Pancreas (tissue), 10 donors: ENCODE data around the gene SELENOM. TPM values are rescaled to one million over a fixed set of nuclear protein-coding genes. Genes with fewer than 3 reads are reported as not detected.

Source experiments
- ATAC-seq, 4 donors: fragments of 200-7000 bp; cut with Tn5 transposase; one replicate each; pipeline versions ENCODE4 v1.8.0 to v1.9.1; 2020; ENCODE audit warnings: mild to moderate bottlenecking in 4 of 4, moderate library complexity in 4 of 4
- DNase-seq, 6 donors: peaks; one replicate each; pipeline ENCODE4 v3.0.0-alpha.2; 2020
- FAIRE-seq: peaks from 2 replicates; lab custom pipeline; 2012; peaks lifted over from hg19 to GRCh38; lab: Jason Lieb, UNC
- H3K27ac ChIP-seq, 4 donors: fragments of 200-600 bp; sonication (generic); 1 replicate in 3 of 4; 2 replicates in 1 of 4; pipeline versions ENCODE4 v1.5.0 to v1.8.0; 2020
- H3K27me3 ChIP-seq, 4 donors: fragments of 200-600 bp; one replicate each; pipeline ENCODE4 v1.8.0; 2021
- H3K36me3 ChIP-seq, 3 donors: fragments of 200-600 bp; sonication (generic) in 1 of 3; one replicate each; pipeline versions ENCODE4 v1.5.0 to v1.8.0; 2020 to 2021
- H3K4me1 ChIP-seq, 3 donors: fragments of 200-600 bp; one replicate each; pipeline ENCODE4 v1.8.0; 2021
- H3K4me3 ChIP-seq, 4 donors: fragments of 200-600 bp; sonication (generic) in 2 of 4; one replicate each; pipeline versions ENCODE4 v1.5.0 to v1.8.0; 2020 to 2021
- H3K9me3 ChIP-seq, 4 donors: fragments of 200-600 bp; one replicate each; pipeline ENCODE4 v1.8.0; 2021
- WGBS, 2 donors: extraction: QIAGEN DNeasy Blood & Tissue Kit; methylation state at CpG; one replicate each; pipeline ENCODE4 v1.1.7; 2013; 5-methylcytosine and 5-hydroxymethylcytosine counted together
- intact Hi-C, 3 donors: fragments of 100-400 bp; cut with DNase I; formaldehyde crosslinking; loops; one replicate each; pipeline versions ENCODE4 v1.11.1 to v1.14.2; 2022
- polyA plus RNA-seq, 2 donors: library from polyadenylated mRNA; stranded (reverse); fragments of 200-250 nt; gene quantifications; one replicate each; pipeline ENCODE4 v1.2.3, GENCODE V29; 2013
- total RNA-seq, 6 donors: library from RNA; stranded (reverse); fragmentation: NEBNext Ultra II Directional in 4 of 6; extraction: Animal tissue kit (Norgen Biotek cat#: 25700) in 4 of 6; gene quantifications; one replicate each; pipeline versions ENCODE4 v1.2.1 to v1.2.4, GENCODE V29; 2021 to 2023
- TF ChIP-seq, protein P1 (sequence below), 4 donors: fragments of 200-600 bp; sonication (generic) in 3 of 4; IDR thresholded peaks; one replicate each; pipeline versions ENCODE4 v1.5.0 to v1.8.0; 2021; ENCODE audit warnings: antibody characterized with exemption in 4 of 4
- donor health status: healthy with polysubstance abuse.
- donor health status: DM: no; HTN: no; CAD: no; lungs with moderate emphysema.
- donor health status: DM: no; HTN: no; CAD: no.
- donor health status: control.
- donor health status: control.
- donor health status: Bipolar disorder and iron deficiency.
- donor health status: DM: yes; HTN: yes; CAD: no.
- donor health status: DM: no; HTN: no; CAD: no.
- donor health status: DM: no; HTN: no; CAD: no.
- donor health status: DM: yes; HTN: yes; CAD: no.

The SELENOM gene
- total and polyA plus RNA-seq, 8 donors: 46.1 to 118 (median 59.3) TPM

DNA sequence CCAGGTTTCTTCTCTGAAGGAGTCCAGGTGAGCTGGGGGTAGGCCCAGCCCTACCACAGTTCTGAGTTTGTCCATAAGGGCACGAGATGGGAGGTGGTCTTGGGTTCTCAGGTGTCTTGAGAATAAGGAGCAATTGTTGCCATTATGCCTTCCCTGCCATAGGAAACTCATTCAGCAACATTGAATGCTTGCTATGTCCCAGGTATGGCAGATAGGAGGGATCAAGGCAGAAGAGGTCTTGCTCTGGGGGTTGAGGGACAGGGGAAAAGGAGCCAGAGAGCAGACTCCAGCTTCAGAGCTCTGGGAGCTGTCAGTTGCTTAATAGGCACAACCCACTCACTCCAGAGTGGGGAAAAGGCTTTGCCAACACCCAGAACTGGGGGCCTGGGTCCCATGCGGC lies 4.3 kb downstream of the SELENOM start:
- no peak for DNase-seq
- intact Hi-C loops: no loop called here
- H3K4me1 ChIP-seq: peaks cover 0 to 4% (median 0%) of the 10 kb centered on the region in 3 donors
- peaks cover 0 to 27% (median 6%) of the 10 kb centered on the region in 3 donors for H3K36me3 ChIP-seq
- H3K27me3 ChIP-seq: no peaks in the 10 kb centered on the region
- no peak for FAIRE-seq
- H3K27ac ChIP-seq: peak overlapping the region in 1 of 4 donors; percentile 17
- ATAC-seq: no peak
- WGBS, 2 donors: 82 to 95% methylated on average over 2 of the region's 2 CpGs
- H3K9me3 ChIP-seq: no peaks in the 10 kb centered on the region
- no peak overlapping the region for H3K4me3 ChIP-seq
- TF ChIP-seq, protein P1, sequence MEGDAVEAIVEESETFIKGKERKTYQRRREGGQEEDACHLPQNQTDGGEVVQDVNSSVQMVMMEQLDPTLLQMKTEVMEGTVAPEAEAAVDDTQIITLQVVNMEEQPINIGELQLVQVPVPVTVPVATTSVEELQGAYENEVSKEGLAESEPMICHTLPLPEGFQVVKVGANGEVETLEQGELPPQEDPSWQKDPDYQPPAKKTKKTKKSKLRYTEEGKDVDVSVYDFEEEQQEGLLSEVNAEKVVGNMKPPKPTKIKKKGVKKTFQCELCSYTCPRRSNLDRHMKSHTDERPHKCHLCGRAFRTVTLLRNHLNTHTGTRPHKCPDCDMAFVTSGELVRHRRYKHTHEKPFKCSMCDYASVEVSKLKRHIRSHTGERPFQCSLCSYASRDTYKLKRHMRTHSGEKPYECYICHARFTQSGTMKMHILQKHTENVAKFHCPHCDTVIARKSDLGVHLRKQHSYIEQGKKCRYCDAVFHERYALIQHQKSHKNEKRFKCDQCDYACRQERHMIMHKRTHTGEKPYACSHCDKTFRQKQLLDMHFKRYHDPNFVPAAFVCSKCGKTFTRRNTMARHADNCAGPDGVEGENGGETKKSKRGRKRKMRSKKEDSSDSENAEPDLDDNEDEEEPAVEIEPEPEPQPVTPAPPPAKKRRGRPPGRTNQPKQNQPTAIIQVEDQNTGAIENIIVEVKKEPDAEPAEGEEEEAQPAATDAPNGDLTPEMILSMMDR (IDR thresholded peaks at IDR 0.05): no peak

DNA sequence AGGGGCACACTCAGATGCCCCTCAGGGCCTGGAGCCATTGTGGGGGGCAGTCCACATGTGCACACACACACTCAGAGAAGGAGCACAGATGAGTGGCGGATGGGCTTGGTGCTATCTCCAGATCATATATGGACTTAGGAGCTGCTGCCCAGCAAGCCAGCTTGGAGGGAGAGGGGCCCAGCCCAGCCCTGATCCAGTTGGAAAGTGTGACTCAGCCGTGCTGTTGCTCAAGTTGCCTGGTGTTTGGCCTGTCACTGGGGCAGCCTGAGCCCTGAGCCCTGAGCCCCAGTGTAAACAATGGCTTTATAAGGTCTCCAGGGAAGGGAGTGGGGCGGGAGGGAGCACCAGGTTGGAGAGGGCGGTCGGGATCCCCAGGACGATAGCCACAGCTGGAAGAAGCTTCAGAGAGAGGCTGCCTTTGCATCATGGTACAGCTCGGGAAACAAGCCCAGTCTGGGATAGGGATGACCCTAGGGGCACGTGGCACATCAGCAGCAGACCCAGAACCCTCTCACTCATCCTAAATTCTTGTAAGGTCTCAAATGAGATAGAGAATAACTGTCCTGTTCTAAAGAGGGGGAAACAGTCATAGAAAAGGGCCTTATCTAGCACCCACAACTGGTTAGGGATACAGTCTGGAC lies 4.8 kb downstream of the SELENOM start:
- WGBS, 2 donors: 85 to 86% methylated on average over 8 of the region's 8 CpGs
- H3K4me1 ChIP-seq: no peaks in the 10 kb centered on the region
- TF ChIP-seq, protein P1 (IDR thresholded peaks at IDR 0.05): no peak
- peak in 3 of 4 donors; percentile 2 to 10 (median 5) for ATAC-seq
- no peak overlapping the region for H3K4me3 ChIP-seq
- H3K27me3 ChIP-seq: no peaks in the 10 kb centered on the region
- intact Hi-C loops: no loop called here
- peaks cover 0 to 32% (median 6%) of the 10 kb centered on the region in 3 donors for H3K36me3 ChIP-seq
- DNase-seq: peak in 5 of 6 donors; percentile 15 to 63 (median 41)
- FAIRE-seq: no peak
- H3K27ac ChIP-seq: peak overlapping the region in 2 of 4 donors; percentile 17 to 36
- H3K9me3 ChIP-seq: no peaks in the 10 kb centered on the region

DNA sequence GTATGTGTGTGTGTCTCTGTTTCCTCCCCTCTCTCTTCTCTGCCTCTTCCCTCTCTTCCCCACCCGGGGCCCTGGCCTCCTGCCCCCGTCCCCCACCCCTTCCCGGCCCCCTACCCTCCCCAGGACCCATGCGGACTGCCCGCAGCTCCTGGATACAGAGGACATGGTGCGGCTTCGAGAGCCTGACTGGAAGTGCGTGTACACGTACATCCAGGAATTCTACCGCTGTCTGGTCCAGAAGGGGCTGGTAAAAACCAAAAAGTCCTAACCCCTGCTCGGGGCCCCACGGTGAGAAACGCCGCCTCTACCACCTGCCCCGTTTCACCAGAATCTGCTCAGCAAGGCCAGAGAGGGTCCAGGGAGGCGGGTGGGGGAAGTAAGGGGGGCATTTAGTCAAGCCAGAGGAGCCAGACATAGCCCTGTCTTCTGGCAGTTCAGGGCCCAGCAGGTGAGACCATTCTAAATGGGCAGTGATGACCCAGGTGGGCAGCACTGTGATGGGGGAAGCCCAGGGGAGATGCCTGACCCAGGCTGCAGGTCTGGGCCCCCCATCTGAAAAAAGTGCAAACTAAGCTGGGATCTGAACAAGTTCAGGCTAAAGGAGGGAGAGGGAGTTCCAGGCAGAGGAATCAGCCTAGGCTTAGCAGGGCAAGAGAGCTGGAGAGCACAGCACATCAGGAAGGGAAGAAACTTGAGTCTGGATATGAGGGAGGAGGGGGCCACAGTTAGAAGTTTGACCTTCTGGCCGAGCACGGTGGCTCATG lies 6.4 kb downstream of the SELENOM start:
- DNase-seq (no peak), FAIRE-seq (no peak), ATAC-seq (no peak)
- no peak overlapping the region for H3K4me3 ChIP-seq
- no peaks in the 10 kb centered on the region for H3K9me3 ChIP-seq
- TF ChIP-seq, protein P1 (IDR thresholded peaks at IDR 0.05): no peak
- H3K27ac ChIP-seq: no peak overlapping the region
- H3K27me3 ChIP-seq: no peaks in the 10 kb centered on the region
- intact Hi-C loops: no loop called here
- H3K36me3 ChIP-seq: peaks cover 0 to 44% (median 17%) of the 10 kb centered on the region in 3 donors
- WGBS, 2 donors: 96 to 97% methylated on average over 18 of the region's 18 CpGs
- H3K4me1 ChIP-seq: no peaks in the 10 kb centered on the region

DNA sequence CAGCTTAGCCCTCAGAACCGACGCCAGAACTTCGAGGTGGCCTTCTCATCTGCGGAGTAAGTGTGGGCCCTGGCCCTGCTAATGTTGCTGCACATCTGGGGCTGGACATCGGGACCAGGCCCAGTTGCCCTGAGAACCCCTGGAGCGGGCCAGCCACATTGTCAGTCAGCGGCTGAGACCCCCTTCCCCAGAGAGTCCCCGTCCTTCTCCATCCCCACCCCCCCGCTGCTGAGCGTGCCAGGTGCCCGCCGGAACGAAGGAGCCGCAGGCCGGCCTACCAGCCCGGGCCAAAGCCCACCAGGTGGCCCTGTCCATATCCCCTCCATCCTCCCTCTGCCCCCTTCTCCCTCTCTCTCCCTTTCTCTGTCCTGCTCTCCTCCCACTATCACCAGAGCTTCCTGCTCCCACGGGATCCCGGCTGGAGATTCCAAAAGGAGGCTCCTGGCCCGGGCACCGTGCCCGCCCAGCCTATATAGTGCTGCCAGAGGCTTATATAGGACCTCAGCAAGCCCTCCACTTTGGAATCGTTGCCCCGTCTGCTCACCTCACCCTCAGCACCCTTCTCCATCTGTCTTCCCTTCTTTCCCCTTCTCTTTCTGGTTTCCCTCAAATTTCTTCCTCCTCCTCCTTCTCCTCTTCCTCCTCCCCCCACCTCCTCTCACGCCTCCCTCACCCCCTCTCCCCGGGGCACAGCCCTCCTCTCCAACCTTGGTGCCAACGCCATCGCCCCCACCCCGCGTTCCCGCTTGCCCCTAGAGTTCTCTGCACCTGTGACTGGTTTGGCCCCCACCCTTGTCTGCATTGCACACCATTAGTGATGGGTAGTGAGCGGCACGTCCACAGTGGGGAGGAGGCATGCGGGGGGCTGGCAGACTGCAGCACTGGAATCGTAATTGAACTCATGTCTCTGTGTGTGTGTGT lies 7.3 kb downstream of the SELENOM start:
- 93 to 95% methylated on average over 34 of the region's 34 CpGs for WGBS, 2 donors
- DNase-seq (peak in 1 of 6 donors; percentile 54), ATAC-seq (no peak), FAIRE-seq (no peak)
- peaks cover 0 to 52% (median 17%) of the 10 kb centered on the region in 3 donors for H3K36me3 ChIP-seq
- intact Hi-C loops: no loop called here
- H3K4me1 ChIP-seq: no peaks in the 10 kb centered on the region
- H3K27me3 ChIP-seq: no peaks in the 10 kb centered on the region
- no peaks in the 10 kb centered on the region for H3K9me3 ChIP-seq
- TF ChIP-seq, protein P1 (IDR thresholded peaks at IDR 0.05): no peak
- H3K27ac ChIP-seq: no peak overlapping the region
- H3K4me3 ChIP-seq: no peak overlapping the region
